ENCODE data around the gene WSB2. TPM values are rescaled to one million over a fixed set of nuclear protein-coding genes. Genes with fewer than 3 reads are reported as not detected.

Gene WSB2
- total and polyA plus RNA-seq, 9 of the 15 experiments (the other 6 are each of a cell fraction or from before 2014, with no cell fraction given) = 31.4 to 77.6 (median 52.6) TPM

DNA sequence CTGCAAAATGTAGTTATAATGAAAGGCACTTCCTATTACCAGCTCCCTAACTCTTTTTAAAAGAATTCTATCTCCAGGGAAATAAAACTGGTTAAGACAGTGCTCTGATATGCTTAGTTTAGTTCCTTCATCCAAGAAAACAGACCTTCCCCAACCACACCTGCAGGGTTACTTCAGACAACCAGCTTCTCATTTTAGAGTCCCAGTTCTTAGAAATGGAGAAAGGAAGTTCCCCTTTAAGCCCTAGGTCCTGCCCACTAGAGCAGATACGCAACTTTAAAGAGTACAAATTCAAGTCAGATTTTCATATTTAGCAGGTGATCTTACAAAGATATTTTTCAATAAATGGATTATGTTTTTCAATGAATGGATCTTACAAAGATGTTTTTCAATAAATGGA is 4.4 kb upstream of the WSB2 start:
- H3K27me3 ChIP-seq (ENCODE audit: control insufficient read depth in 2 of 2, insufficient read depth in 2 of 2, low read length in 2 of 2) = peaks cover 5 to 18% of the 10 kb centered on the region in 2 experiments; a peak in 4 of 5 replicates
- in situ Hi-C loops (cut with MboI) = no loop called here
- no peak overlapping the region for H3K4me2 ChIP-seq (ENCODE audit: insufficient read depth, low read length)
- CTCF ChIA-PET (ENCODE audit: low intra/inter-chr PET ratio) = no interaction called here
- H3K27ac ChIP-seq (ENCODE audit: extremely low read depth, low read depth, low read length) = no peak overlapping the region
- FAIRE-seq (peak; percentile 73), ATAC-seq (no peak), DNase-seq (ENCODE audit: extremely low read depth in 1 of 4, low spot score in 3 of 4) (no peak)
- H3K36me3 ChIP-seq (ENCODE audit: control insufficient read depth, insufficient read depth, low read length) = no peaks in the 10 kb centered on the region
- WGBS (ENCODE audit: insufficient coverage, low coverage, missing lambda C conversion rate) = 8% methylated on average over 1 of the region's 1 CpG
- no TSS peak for BruUV-seq (replicated peaks)
- no peaks in the 10 kb centered on the region for H3K9me1 ChIP-seq (ENCODE audit: control insufficient read depth, insufficient read depth, low read length)
- TF ChIP-seq, protein P1, sequence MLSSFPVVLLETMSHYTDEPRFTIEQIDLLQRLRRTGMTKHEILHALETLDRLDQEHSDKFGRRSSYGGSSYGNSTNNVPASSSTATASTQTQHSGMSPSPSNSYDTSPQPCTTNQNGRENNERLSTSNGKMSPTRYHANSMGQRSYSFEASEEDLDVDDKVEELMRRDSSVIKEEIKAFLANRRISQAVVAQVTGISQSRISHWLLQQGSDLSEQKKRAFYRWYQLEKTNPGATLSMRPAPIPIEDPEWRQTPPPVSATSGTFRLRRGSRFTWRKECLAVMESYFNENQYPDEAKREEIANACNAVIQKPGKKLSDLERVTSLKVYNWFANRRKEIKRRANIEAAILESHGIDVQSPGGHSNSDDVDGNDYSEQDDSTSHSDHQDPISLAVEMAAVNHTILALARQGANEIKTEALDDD (IDR thresholded peaks at IDR 0.05) = peak; percentile 56
- no peak for TF ChIP-seq DNMT1 (IDR thresholded peaks at IDR 0.05)
- TF ChIP-seq, protein P2, sequence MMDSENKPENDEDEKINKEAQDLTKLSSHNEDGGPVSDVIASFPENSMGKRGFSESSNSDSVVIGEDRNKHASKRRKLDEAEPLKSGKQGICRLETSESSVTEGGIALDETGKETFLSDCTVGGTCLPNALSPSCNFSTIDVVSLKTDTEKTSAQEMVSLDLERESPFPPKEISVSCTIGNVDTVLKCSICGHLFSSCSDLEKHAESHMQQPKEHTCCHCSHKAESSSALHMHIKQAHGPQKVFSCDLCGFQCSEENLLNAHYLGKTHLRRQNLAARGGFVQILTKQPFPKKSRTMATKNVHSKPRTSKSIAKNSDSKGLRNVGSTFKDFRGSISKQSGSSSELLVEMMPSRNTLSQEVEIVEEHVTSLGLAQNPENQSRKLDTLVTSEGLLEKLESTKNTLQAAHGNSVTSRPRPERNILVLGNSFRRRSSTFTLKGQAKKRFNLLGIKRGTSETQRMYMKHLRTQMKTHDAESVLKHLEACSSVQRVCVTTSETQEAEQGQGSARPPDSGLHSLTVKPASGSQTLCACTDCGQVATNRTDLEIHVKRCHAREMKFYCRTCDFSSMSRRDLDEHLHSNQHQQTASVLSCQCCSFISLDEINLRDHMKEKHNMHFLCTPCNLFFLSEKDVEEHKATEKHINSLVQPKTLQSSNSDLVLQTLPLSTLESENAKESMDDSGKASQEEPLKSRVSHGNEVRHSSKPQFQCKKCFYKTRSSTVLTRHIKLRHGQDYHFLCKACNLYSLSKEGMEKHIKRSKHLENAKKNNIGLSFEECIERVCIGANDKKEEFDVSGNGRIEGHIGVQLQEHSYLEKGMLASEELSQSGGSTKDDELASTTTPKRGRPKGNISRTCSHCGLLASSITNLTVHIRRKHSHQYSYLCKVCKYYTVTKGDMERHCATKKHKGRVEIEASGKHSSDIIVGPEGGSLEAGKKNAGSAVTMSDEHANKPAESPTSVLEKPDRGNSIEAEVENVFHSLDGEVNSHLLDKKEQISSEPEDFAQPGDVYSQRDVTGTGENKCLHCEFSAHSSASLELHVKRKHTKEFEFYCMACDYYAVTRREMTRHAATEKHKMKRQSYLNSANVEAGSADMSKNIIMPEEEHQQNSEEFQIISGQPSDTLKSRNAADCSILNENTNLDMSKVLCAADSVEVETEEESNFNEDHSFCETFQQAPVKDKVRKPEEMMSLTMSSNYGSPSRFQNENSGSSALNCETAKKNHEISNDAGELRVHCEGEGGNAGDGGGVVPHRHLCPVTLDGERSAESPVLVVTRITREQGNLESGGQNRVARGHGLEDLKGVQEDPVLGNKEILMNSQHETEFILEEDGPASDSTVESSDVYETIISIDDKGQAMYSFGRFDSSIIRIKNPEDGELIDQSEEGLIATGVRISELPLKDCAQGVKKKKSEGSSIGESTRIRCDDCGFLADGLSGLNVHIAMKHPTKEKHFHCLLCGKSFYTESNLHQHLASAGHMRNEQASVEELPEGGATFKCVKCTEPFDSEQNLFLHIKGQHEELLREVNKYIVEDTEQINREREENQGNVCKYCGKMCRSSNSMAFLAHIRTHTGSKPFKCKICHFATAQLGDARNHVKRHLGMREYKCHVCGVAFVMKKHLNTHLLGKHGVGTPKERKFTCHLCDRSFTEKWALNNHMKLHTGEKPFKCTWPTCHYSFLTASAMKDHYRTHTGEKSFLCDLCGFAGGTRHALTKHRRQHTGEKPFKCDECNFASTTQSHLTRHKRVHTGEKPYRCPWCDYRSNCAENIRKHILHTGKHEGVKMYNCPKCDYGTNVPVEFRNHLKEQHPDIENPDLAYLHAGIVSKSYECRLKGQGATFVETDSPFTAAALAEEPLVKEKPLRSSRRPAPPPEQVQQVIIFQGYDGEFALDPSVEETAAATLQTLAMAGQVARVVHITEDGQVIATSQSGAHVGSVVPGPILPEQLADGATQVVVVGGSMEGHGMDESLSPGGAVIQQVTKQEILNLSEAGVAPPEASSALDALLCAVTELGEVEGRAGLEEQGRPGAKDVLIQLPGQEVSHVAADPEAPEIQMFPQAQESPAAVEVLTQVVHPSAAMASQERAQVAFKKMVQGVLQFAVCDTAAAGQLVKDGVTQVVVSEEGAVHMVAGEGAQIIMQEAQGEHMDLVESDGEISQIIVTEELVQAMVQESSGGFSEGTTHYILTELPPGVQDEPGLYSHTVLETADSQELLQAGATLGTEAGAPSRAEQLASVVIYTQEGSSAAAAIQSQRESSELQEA (IDR thresholded peaks at IDR 0.05; ENCODE audit: low read depth) = no peak
- H3K4me3 ChIP-seq = no peak overlapping the region
- intact Hi-C loops (cut with micrococcal nuclease) = no loop called here
- no peaks in the 10 kb centered on the region for H4K20me1 ChIP-seq (replicated peaks; ENCODE audit: control insufficient read depth, insufficient read depth, low read length)
- H3K79me2 ChIP-seq (ENCODE audit: control insufficient read depth, insufficient read depth, low read length) = peaks cover 16% of the 10 kb centered on the region
- H3K4me1 ChIP-seq (replicated peaks in 1 of 2; ENCODE audit: control insufficient read depth in 2 of 2, insufficient read depth in 2 of 2, low read length in 2 of 2) = peaks cover 12 to 28% of the 10 kb centered on the region in 2 experiments
- POLR2A ChIA-PET = interaction anchor here (0.9 to 2.5 kb wide), 3 partner anchors 11 to 25 kb away, joined by 3 to 7 read pairs (median 7); no protein-coding TSS in a partner anchor
- H3K9ac ChIP-seq (ENCODE audit: insufficient read depth in 1 of 2, low read depth in 2 of 2, low read length in 2 of 2) = no peak overlapping the region
- no peak overlapping the region for H2AFZ ChIP-seq (ENCODE audit: low read depth, low read length)
- no peaks in the 10 kb centered on the region for H3K9me3 ChIP-seq (replicated peaks; ENCODE audit: control insufficient read depth, insufficient read depth, low read depth, low read length)

All from K562 (cell line).